ENCODE measurements around the gene IL33.

DNA sequence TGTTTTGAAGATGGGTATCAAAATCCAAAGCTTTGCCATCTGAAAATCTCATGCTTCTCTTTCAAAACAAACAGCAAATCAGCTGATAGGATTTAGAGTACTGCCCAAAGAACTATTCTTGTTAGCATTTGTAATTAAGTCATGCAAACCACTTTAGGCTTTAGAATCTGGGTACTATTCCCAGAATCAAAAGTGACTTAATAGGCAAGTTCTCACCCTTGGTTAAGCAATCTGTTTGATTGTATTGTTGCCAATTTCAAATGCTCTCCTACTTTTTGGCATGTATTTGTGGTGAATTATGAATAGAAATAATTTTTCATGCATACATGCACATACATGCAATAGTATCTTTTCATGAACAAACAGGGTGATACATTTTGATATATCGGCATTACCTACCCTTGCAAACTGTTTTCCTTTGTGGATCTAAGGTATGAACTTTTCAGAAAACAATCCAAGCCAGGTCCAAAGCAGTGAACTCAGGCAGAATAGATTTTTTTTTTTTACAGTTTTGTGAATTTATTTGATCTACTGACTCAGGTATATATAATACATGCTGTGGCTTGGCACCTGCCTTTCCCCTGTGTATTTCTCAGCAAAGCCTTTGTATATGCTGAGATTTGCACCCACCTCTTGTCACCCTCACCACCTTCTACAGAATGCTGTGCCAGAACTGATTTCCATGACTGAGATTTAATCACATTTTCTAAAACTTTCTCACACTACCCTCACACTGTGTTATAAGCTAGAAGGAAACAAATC is 9.0 kb downstream of the IL33 start:
- no peak for TF ChIP-seq POLR2A (IDR thresholded peaks at IDR 0.05)
- TF ChIP-seq, protein P1, sequence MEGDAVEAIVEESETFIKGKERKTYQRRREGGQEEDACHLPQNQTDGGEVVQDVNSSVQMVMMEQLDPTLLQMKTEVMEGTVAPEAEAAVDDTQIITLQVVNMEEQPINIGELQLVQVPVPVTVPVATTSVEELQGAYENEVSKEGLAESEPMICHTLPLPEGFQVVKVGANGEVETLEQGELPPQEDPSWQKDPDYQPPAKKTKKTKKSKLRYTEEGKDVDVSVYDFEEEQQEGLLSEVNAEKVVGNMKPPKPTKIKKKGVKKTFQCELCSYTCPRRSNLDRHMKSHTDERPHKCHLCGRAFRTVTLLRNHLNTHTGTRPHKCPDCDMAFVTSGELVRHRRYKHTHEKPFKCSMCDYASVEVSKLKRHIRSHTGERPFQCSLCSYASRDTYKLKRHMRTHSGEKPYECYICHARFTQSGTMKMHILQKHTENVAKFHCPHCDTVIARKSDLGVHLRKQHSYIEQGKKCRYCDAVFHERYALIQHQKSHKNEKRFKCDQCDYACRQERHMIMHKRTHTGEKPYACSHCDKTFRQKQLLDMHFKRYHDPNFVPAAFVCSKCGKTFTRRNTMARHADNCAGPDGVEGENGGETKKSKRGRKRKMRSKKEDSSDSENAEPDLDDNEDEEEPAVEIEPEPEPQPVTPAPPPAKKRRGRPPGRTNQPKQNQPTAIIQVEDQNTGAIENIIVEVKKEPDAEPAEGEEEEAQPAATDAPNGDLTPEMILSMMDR (IDR thresholded peaks at IDR 0.05) = no peak

All from tibial nerve (tissue), 3 donors.